Mesothelial cell of epicardium (in vitro differentiated cells): Measurements from ENCODE around the gene PTPN21. TPM values are rescaled to one million over a fixed set of nuclear protein-coding genes. Genes with fewer than 3 reads are reported as not detected.

Experiments used
- DNase-seq, 2 experiments: peaks; one replicate each; pipeline ENCODE4 v3.0.0; 2021; ENCODE audit warnings: low spot score in 2 of 2; ENCODE audit not compliant: unreplicated experiment in 2 of 2
- H3K27ac Mint-ChIP-seq: 2 replicates; pipeline ENCODE4 v1.8.0; 2021; ENCODE audit warnings: mixed read lengths
- H3K27me3 Mint-ChIP-seq: 2 replicates; pipeline ENCODE4 v1.8.0; 2021; ENCODE audit warnings: low read depth, mixed read lengths
- H3K36me3 Mint-ChIP-seq: 2 replicates; pipeline ENCODE4 v1.8.0; 2021; ENCODE audit warnings: mixed read lengths
- H3K4me1 Mint-ChIP-seq: 2 replicates; pipeline ENCODE4 v1.8.0; 2021; ENCODE audit warnings: mixed read lengths
- H3K4me3 Mint-ChIP-seq: 2 replicates; pipeline ENCODE4 v1.8.0; 2021; ENCODE audit warnings: mild to moderate bottlenecking, moderate library complexity, mixed read lengths
- H3K9me3 Mint-ChIP-seq: 2 replicates; pipeline ENCODE4 v1.8.0; 2021; ENCODE audit warnings: mixed read lengths
- total RNA-seq: library from RNA; stranded (reverse); gene quantifications from 3 replicates; pipeline ENCODE4 v1.2.1, GENCODE V29; 2021
- TF ChIP-seq, protein P1 (sequence below): fragments of 200-600 bp; sonication (generic); IDR thresholded peaks from one replicate; pipeline ENCODE4 v1.5.0; 2021; ENCODE audit warnings: antibody characterized with exemption; ENCODE audit not compliant: unreplicated experiment

Gene PTPN21
- total RNA-seq, 1 donor from 2014 or later: 34.0 TPM

DNA sequence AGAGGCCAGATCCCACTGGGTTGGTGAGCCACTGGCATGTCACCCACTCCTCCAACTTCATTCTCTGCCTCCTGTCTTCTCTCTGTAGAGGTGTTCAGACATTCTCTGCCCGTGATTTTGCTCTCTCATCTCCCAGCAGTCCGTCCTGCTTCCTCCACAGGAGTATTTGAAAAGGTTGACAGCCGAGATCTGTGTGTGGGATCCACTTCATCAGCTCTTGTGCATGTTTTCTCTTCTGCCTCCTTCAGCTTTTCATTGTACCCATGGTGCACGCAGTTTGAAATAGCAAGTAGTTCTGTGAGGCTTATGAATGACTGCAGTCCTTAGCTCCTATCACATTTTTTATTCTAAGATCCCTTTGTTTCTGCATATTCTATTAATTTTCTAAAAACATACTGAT is 42.8 kb upstream of the PTPN21 start:
- Mint-ChIP-seq H3K27me3 (no peaks in the 10 kb centered on the region), H3K4me3 (no peak overlapping the region), H3K27ac (peak overlapping the region; percentile 47), H3K36me3 (peaks cover 67% of the 10 kb centered on the region), H3K9me3 (no peaks in the 10 kb centered on the region), H3K4me1 (peaks cover 7% of the 10 kb centered on the region)
- TF ChIP-seq, protein P1, sequence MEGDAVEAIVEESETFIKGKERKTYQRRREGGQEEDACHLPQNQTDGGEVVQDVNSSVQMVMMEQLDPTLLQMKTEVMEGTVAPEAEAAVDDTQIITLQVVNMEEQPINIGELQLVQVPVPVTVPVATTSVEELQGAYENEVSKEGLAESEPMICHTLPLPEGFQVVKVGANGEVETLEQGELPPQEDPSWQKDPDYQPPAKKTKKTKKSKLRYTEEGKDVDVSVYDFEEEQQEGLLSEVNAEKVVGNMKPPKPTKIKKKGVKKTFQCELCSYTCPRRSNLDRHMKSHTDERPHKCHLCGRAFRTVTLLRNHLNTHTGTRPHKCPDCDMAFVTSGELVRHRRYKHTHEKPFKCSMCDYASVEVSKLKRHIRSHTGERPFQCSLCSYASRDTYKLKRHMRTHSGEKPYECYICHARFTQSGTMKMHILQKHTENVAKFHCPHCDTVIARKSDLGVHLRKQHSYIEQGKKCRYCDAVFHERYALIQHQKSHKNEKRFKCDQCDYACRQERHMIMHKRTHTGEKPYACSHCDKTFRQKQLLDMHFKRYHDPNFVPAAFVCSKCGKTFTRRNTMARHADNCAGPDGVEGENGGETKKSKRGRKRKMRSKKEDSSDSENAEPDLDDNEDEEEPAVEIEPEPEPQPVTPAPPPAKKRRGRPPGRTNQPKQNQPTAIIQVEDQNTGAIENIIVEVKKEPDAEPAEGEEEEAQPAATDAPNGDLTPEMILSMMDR: no peak
- DNase-seq: no peak

DNA sequence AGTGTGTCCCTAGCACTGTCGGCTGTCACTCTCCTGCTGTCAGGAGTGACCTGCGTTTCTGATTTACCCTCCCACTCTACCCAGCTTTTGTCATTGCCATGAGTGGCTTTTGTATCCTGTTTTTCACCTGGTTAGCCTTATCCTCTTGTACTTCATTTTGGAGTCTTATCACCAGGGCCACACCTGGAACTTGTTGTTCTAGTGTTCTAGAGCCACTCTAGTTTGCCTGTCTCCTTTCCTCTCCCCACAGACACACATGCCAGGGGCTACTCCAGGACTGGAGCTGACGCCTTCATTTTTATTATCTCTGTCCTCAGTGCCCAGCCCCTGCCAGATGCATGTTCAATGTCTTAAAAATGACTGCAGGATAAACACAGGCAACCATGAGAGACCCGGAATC is 42.2 kb upstream of the PTPN21 start:
- peaks cover 69% of the 10 kb centered on the region for H3K36me3 Mint-ChIP-seq
- no peaks in the 10 kb centered on the region for H3K9me3 Mint-ChIP-seq
- DNase-seq: no peak
- no peaks in the 10 kb centered on the region for H3K27me3 Mint-ChIP-seq
- H3K4me1 Mint-ChIP-seq: peaks cover 7% of the 10 kb centered on the region
- TF ChIP-seq, protein P1: no peak
- no peak overlapping the region for H3K4me3 Mint-ChIP-seq
- H3K27ac Mint-ChIP-seq: no peak overlapping the region

DNA sequence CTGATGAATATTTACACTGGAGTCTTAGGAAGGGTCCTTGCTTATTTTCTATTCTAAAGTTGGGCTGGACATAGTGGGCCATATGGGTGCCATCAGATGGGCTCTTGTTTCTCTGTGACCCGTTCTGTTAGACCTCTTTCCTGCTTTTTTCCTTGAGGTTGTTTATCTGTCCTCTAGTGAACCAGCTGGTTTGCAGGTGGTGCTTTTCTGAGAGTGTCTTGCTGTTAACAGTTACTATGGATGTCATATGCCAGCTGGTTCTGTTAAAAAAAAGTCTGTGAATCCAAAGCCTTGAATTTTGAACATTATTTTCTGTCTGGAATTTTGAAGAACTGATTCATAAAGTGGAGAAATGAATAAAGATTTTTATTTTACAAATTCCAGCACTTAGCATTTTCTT is 37.2 kb upstream of the PTPN21 start:
- Mint-ChIP-seq H3K9me3 (no peaks in the 10 kb centered on the region), H3K27ac (peak overlapping the region; percentile 36), H3K27me3 (no peaks in the 10 kb centered on the region), H3K36me3 (peaks cover 58% of the 10 kb centered on the region), H3K4me3 (no peak overlapping the region), H3K4me1 (peaks cover 12% of the 10 kb centered on the region)
- no peak for DNase-seq
- TF ChIP-seq, protein P1: no peak

DNA sequence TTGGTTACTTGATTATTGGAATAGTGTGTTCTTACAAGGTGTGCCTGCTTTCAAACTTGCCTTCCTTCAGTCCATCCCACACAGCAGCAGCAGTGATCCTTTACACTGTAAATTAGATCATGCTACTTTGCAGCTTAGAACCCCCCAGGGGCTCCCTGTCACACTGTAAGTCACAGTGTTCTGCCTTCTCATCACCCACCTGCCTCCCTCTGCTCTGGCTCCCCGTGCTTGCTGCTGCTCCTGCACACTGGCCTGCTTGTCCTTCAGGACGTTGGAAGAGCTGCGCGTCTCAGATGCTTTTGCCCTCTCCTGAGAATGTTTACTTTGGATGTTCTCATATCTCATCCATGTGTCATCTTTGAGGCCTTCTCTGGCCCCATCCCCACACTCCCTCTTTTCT is 35.4 kb upstream of the PTPN21 start:
- Mint-ChIP-seq H3K36me3 (peaks cover 60% of the 10 kb centered on the region), H3K4me3 (no peak overlapping the region), H3K4me1 (peaks cover 12% of the 10 kb centered on the region), H3K9me3 (peaks cover 5% of the 10 kb centered on the region), H3K27me3 (no peaks in the 10 kb centered on the region), H3K27ac (peak overlapping the region; percentile 45)
- no peak for DNase-seq
- TF ChIP-seq, protein P1: no peak

DNA sequence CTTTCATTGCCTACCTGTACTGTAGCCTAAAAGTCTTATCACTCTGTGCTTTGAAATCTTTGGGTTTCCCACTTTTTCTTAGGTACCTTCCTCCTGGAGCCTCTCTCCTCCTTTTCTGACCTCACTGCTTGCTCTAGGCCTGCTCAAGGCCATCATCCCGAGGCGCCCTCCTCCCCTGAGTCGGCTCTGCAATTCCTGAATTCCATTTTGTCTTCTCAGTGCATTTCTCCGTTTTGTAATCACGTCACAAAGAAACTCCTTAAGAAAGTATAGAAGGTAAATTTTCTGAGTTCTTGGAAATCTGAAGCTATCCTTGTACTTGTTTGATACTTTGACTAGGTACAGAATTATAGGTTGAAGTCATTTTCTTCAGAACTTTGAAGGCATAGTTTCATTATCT is 33.3 kb upstream of the PTPN21 start:
- TF ChIP-seq, protein P1: no peak
- Mint-ChIP-seq H3K36me3 (peaks cover 50% of the 10 kb centered on the region), H3K27ac (no peak overlapping the region), H3K9me3 (peaks cover 5% of the 10 kb centered on the region), H3K4me1 (peaks cover 12% of the 10 kb centered on the region), H3K4me3 (no peak overlapping the region), H3K27me3 (no peaks in the 10 kb centered on the region)
- no peak for DNase-seq

DNA sequence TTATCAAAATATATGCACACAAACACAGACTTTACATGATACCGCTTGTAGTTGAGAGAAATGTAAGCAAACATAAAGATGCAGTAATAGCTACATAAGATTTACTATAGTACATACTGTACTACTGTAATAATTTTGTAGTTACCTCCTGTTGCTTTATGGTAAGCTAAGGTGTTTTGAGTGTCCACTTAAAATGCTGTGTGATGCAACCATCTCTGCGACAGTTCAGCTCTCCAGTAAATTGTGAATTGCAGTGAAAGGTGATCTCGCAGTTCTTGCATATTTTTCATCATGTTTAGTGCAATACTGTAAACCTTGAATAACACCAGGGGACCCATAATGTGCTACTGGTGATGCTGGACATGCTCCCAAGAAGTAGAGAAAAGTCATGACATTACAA is 29.6 kb upstream of the PTPN21 start:
- no peak overlapping the region for H3K4me3 Mint-ChIP-seq
- peaks cover 5% of the 10 kb centered on the region for H3K9me3 Mint-ChIP-seq
- DNase-seq: no peak
- peaks cover 53% of the 10 kb centered on the region for H3K36me3 Mint-ChIP-seq
- no peak overlapping the region for H3K27ac Mint-ChIP-seq
- TF ChIP-seq, protein P1: no peak
- H3K27me3 Mint-ChIP-seq: no peaks in the 10 kb centered on the region
- H3K4me1 Mint-ChIP-seq: peaks cover 4% of the 10 kb centered on the region
